GM19455 (cell line): ENCODE data around the gene LSM6.

Experiments
- ATAC-seq: cut with Tn5 transposase; IDR thresholded peaks from one replicate; pipeline ENCODE4 v1.9.1; 2021; ENCODE audit not compliant: unreplicated experiment

LSM6 gene

GRCh38 chr4:146183209-146183608 is 7.7 kb downstream of the LSM6 start:
- no peak for ATAC-seq

- ATAC-seq: no peak
Observed at GRCh38 chr4:146186041-146186440, 10.5 kb downstream of the LSM6 start.

GRCh38 chr4:146186596-146186995 is 11.1 kb downstream of the LSM6 start:
- ATAC-seq: no peak

- no peak for ATAC-seq
Observed at GRCh38 chr4:146190456-146190855, 14.9 kb downstream of the LSM6 start.

GRCh38 chr4:146191766-146192458 is 16.4 kb downstream of the LSM6 start:
- ATAC-seq: no peak

- ATAC-seq: no peak
Observed at GRCh38 chr4:146193628-146194027, 18.1 kb downstream of the LSM6 start.

GRCh38 chr4:146194212-146194611 is 18.7 kb downstream of the LSM6 start:
- no peak for ATAC-seq

- no peak for ATAC-seq
Observed at GRCh38 chr4:146202665-146203064, 27.1 kb downstream of the LSM6 start.

GRCh38 chr4:146207410-146207809 is 31.9 kb downstream of the LSM6 start:
- no peak for ATAC-seq

- no peak for ATAC-seq
Observed at GRCh38 chr4:146210890-146211289, 35.4 kb downstream of the LSM6 start.

- no peak for ATAC-seq
Observed at GRCh38 chr4:146211440-146211839, 35.9 kb downstream of the LSM6 start.

- no peak for ATAC-seq
Observed at GRCh38 chr4:146212781-146213180, 37.3 kb downstream of the LSM6 start.

- ATAC-seq: no peak
Observed at GRCh38 chr4:146214238-146214637, 38.7 kb downstream of the LSM6 start, which contains the start of gene REELD1. Gene REELD1, plus strand, starts transcription at chr4:146214538. Its CDS starts 2,415 bp downstream, at chr4:146216953.

GRCh38 chr4:146222313-146222712 is 46.8 kb downstream of the LSM6 start:
- no peak for ATAC-seq

GRCh38 chr4:146224326-146224966 is 48.9 kb downstream of the LSM6 start:
- no peak for ATAC-seq

GRCh38 chr4:146229406-146229805 is 53.9 kb downstream of the LSM6 start:
- ATAC-seq: no peak

GRCh38 chr4:146232131-146232722 is 56.7 kb downstream of the LSM6 start:
- ATAC-seq: no peak

- ATAC-seq: no peak
Observed at GRCh38 chr4:146235654-146236177, 60.2 kb downstream of the LSM6 start.

- no peak for ATAC-seq
Observed at GRCh38 chr4:146236216-146236615, 60.7 kb downstream of the LSM6 start.

GRCh38 chr4:146237092-146237491 is 61.6 kb downstream of the LSM6 start:
- no peak for ATAC-seq

GRCh38 chr4:146238107-146238506 is 62.6 kb downstream of the LSM6 start:
- ATAC-seq: no peak
